GM12878 (cell line): ENCODE measurements around the gene UBE3C. TPM values are rescaled to one million over a fixed set of nuclear protein-coding genes. Genes with fewer than 3 reads are reported as not detected.

Experiments
- ATAC-seq: fragments of 200-7000 bp; cut with Tn5 transposase; 3 replicates; pipeline ENCODE4 v1.9.1; 2020; ENCODE audit warnings: mild to moderate bottlenecking, moderate library complexity
- BruUV-seq: library from RNA; stranded (reverse); fragments of 400-500 nt; replicated peaks from 2 replicates; lab custom pipeline; 2021; lab: Mats Ljungman, UMichigan
- CTCF ChIA-PET: fragments of 300-600 bp; sonication (Branson Sonifier 250); formaldehyde crosslinking; extraction: SDS; loops from one replicate; lab custom pipeline; 2021; ENCODE audit warnings: inconsistent platforms; lab: Yijun Ruan, JAX
- POLR2A ChIA-PET: fragments of 350-600 bp; formaldehyde crosslinking; extraction: SDS; loops from one replicate; lab custom pipeline; 2021; ENCODE audit warnings: inconsistent platforms; lab: Charles Lee
- RAD21 ChIA-PET: fragments of 300-600 bp; sonication (Branson Sonifier 250); formaldehyde crosslinking; loops from one replicate; lab custom pipeline; 2023; ENCODE audit warnings: antibody characterized with exemption; ENCODE audit not compliant: unreplicated experiment; lab: Charles Lee
- SMC1A ChIA-PET: fragments of 300-600 bp; sonication (Branson Sonifier 250); formaldehyde crosslinking; loops from one replicate; lab custom pipeline; 2023; ENCODE audit not compliant: unreplicated experiment, uncharacterized antibody; lab: Charles Lee
- DNase-seq: peaks from one replicate; pipeline ENCODE4 v3.0.0-alpha.2; 2011; ENCODE audit warnings: low read depth, low spot score
- FAIRE-seq: peaks from 3 replicates; lab custom pipeline; 2011; peaks lifted over from hg19 to GRCh38; lab: Jason Lieb, UNC
- H2AFZ ChIP-seq: 2 replicates; pipeline ENCODE4 v1.6.0; 2011; ENCODE audit warnings: low read depth, low read length, control low read depth; ENCODE audit not compliant: control insufficient read depth
- H3K27ac ChIP-seq: 2 replicates; pipeline ENCODE4 v1.5.1; 2011; ENCODE audit warnings: control low read depth; ENCODE audit not compliant: control insufficient read depth, insufficient read depth
- H3K27me3 ChIP-seq, 2 experiments: replicated peaks in 1 of 2; 2 replicates each; pipeline versions ENCODE4 v1.6.0 to v1.6.1; 2011; ENCODE audit warnings: low read length in 1 of 2; ENCODE audit not compliant: control insufficient read depth in 2 of 2, insufficient read depth in 2 of 2
- H3K36me3 ChIP-seq, 2 experiments: 2 replicates each; pipeline ENCODE4 v1.5.1; 2011; ENCODE audit warnings: low read length in 1 of 2; ENCODE audit not compliant: control insufficient read depth in 2 of 2, insufficient read depth in 2 of 2
- H3K4me1 ChIP-seq: 2 replicates; pipeline ENCODE4 v1.6.1; 2011; ENCODE audit warnings: mild to moderate bottlenecking, low read length, moderate library complexity, mixed read lengths; ENCODE audit not compliant: control insufficient read depth, insufficient read depth
- H3K4me2 ChIP-seq: 2 replicates; pipeline ENCODE4 v1.6.0; 2011; ENCODE audit warnings: control low read depth; ENCODE audit not compliant: control insufficient read depth, insufficient read depth
- H3K4me3 ChIP-seq: fragments of 200-600 bp; sonication (generic); 2 replicates; pipeline ENCODE4 v1.5.1; 2016
- H3K79me2 ChIP-seq: 2 replicates; pipeline ENCODE4 v1.6.0; 2011; ENCODE audit warnings: low read length; ENCODE audit not compliant: control insufficient read depth, insufficient read depth
- H3K9ac ChIP-seq: 2 replicates; pipeline ENCODE4 v1.8.0; 2011; ENCODE audit warnings: low read length, control low read depth, mixed read lengths; ENCODE audit not compliant: control insufficient read depth, insufficient read depth
- H3K9me3 ChIP-seq: replicated peaks from 3 replicates; pipeline ENCODE4 v1.5.1; 2011; ENCODE audit warnings: mild to moderate bottlenecking, low read length; ENCODE audit not compliant: control insufficient read depth, insufficient read depth
- H4K20me1 ChIP-seq: 2 replicates; pipeline ENCODE4 v1.6.0; 2011; ENCODE audit not compliant: control insufficient read depth, insufficient read depth
- CEBPZ ChIP-seq: fragments of 150-350 bp; IDR thresholded peaks from 2 replicates; pipeline ENCODE4 v1.6.1; 2016; ENCODE audit warnings: low read depth, low read length
- CHD1 ChIP-seq: IDR thresholded peaks from 2 replicates; pipeline ENCODE4 v1.6.1; 2012; ENCODE audit warnings: low read depth, low read length, improper control_type of control experiment
- CREM ChIP-seq: IDR thresholded peaks from 2 replicates; pipeline ENCODE4 v1.6.1; 2014; ENCODE audit warnings: antibody characterized with exemption, low read depth
- FOXK2 ChIP-seq: fragments of 450-650 bp; IDR thresholded peaks from 2 replicates; pipeline ENCODE4 v1.6.1; 2017; ENCODE audit warnings: mild to moderate bottlenecking, moderate library complexity
- MEF2B ChIP-seq: fragments of 450-650 bp; IDR thresholded peaks from 2 replicates; pipeline ENCODE4 v1.6.1; 2018; ENCODE audit warnings: mild to moderate bottlenecking, moderate library complexity; ENCODE audit not compliant: partially characterized antibody, poor library complexity, severe bottlenecking
- MYC ChIP-seq: IDR thresholded peaks from 2 replicates; pipeline ENCODE4 v1.6.1; 2011; ENCODE audit warnings: mild to moderate bottlenecking, low read length, moderate library complexity, inconsistent platforms; ENCODE audit not compliant: insufficient read depth, insufficient replicate concordance, insufficient read length, severe bottlenecking
- NKRF ChIP-seq: fragments of 450-650 bp; conservative IDR thresholded peaks from 2 replicates; pipeline ENCODE4 v1.6.1; 2017; ENCODE audit warnings: mild to moderate bottlenecking, moderate library complexity
- NR2C2 ChIP-seq: IDR thresholded peaks from 2 replicates; pipeline ENCODE4 v1.6.1; 2011; ENCODE audit warnings: borderline replicate concordance, low read depth; ENCODE audit not compliant: control insufficient read depth, insufficient read length
- RBBP5 ChIP-seq: fragments of 200-600 bp; sonication (generic); conservative IDR thresholded peaks from 2 replicates; pipeline ENCODE4 v1.6.1; 2016
- ZBTB40 ChIP-seq: fragments of 450-650 bp; IDR thresholded peaks from 2 replicates; pipeline ENCODE4 v1.6.1; 2016; ENCODE audit warnings: mild to moderate bottlenecking, moderate library complexity, borderline replicate concordance
- ZNF207 ChIP-seq: fragments of 450-650 bp; IDR thresholded peaks from 2 replicates; pipeline ENCODE4 v1.6.1; 2014; ENCODE audit warnings: antibody characterized with exemption, mild to moderate bottlenecking, borderline replicate concordance
- ZSCAN29 ChIP-seq: fragments of 450-650 bp; IDR thresholded peaks from 2 replicates; pipeline ENCODE4 v1.6.1; 2017; ENCODE audit warnings: mild to moderate bottlenecking, moderate library complexity
- WGBS: methylation state at CpG from one replicate; pipeline ENCODE4 v1.1.6; 2016; ENCODE audit warnings: low lambda C conversion rate; ENCODE audit not compliant: insufficient replicate concordance, insufficient coverage; ENCODE audit errors: missing lambda C conversion rate; 5-methylcytosine and 5-hydroxymethylcytosine counted together
- in situ Hi-C: fragments of 300-500 bp; cut with MboI; formaldehyde crosslinking; loops from 9 replicates; pipeline ENCODE4 v1.14.3; 2018; ENCODE audit warnings: mixed read lengths
- intact Hi-C: fragments of 100-400 bp; cut with micrococcal nuclease; formaldehyde crosslinking; loops from one replicate; pipeline ENCODE4 v1.14.2; 2022; ENCODE audit not compliant: unreplicated experiment
- polyA plus RNA-seq, 11 experiments: library from polyadenylated mRNA; depleted of rRNA in 4 of 11; unstranded in 6 of 11; stranded (reverse) in 5 of 11; fragments of >200 nt; fragmentation: Nextera tagmentation in 4 of 11; fragmentation: Illumina TruSeq in 1 of 11; extraction: Ambion mirVana in 4 of 11; extraction: Trizol in 1 of 11; gene quantifications; 1 replicate in 1 of 11; 2 replicates in 10 of 11; pipeline versions ENCODE4 v1.2.1 to v1.2.3, GENCODE V29; 2011 to 2016; ENCODE audit warnings: inconsistent platforms in 2 of 11, missing spikeins in 2 of 11, low read depth in 1 of 11
- total RNA-seq, 4 experiments: library from RNA; depleted of rRNA in 3 of 4; stranded (reverse); fragments of >200 nt in 3 of 4; fragmentation: Illumina TruSeq in 1 of 4; extraction: Trizol in 1 of 4; gene quantifications; 2 replicates each; pipeline versions ENCODE4 v1.2.1 to v1.2.3, GENCODE V29; 2013 to 2021

Gene UBE3C
- total and polyA plus RNA-seq, 10 of the 15 experiments (the other 5 are each of a cell fraction or from before 2014, with no cell fraction given): 7.9 to 65.9 (median 45.2) TPM

- no TSS peak for BruUV-seq
- ChIA-PET RAD21 (no interaction called here), CTCF (no interaction called here), SMC1A (no interaction called here), POLR2A (interaction anchor here (0.7 kb wide), 1 partner anchor 194 kb away, joined by 3 read pairs; no protein-coding TSS in a partner anchor)
- Histone ChIP-seq H3K36me3 (peaks cover 0 to 3% of the 10 kb centered on the region in 2 experiments; a peak in 1 of 4 replicates), H3K27me3 (no peaks in the 10 kb centered on the region), H3K79me2 (peaks cover 54% of the 10 kb centered on the region), H4K20me1 (no peaks in the 10 kb centered on the region), H3K4me1 (peaks cover 3% of the 10 kb centered on the region; the same call in 1 of the 2 replicates), H3K4me3 (no peak overlapping the region), H3K4me2 (no peak overlapping the region), H3K9me3 (no peaks in the 10 kb centered on the region; the same call in 2 of the 3 replicates), H3K9ac (no peak overlapping the region), H3K27ac (no peak overlapping the region), H2AFZ (no peak overlapping the region)
- intact Hi-C loops (no loop called here), in situ Hi-C loops (no loop called here)
- DNase-seq: no peak
- 100% methylated on average over 1 of the region's 1 CpG for WGBS
- ATAC-seq: no peak
- FAIRE-seq: no peak
- no peak for TF ChIP-seq NKRF
- TF ChIP-seq ZSCAN29: no peak
- TF ChIP-seq ZBTB40: no peak
- no peak for TF ChIP-seq CEBPZ
- no peak for TF ChIP-seq ZNF207
- no peak for TF ChIP-seq NR2C2
- TF ChIP-seq CHD1: no peak
- no peak for TF ChIP-seq MYC
- TF ChIP-seq RBBP5: no peak
- TF ChIP-seq MEF2B: no peak
- no peak for TF ChIP-seq CREM
- no peak for TF ChIP-seq FOXK2
Measured at GRCh38 chr7:157160433-157160832, 21.7 kb downstream of the UBE3C start.
